GM21529 (cell line): ENCODE measurements around the gene UNK.
"Not testable (repeated sequence)": the region's sequence is repeated elsewhere in the genome, so short reads cannot be mapped to it uniquely, and the experiment has no call there.

Experiments
- ATAC-seq: cut with Tn5 transposase; IDR thresholded peaks from one replicate; pipeline ENCODE4 v1.9.1; 2021; ENCODE audit not compliant: unreplicated experiment

The UNK gene

GRCh38 chr17:75847614-75848522 is 63.3 kb downstream of the UNK start:
- ATAC-seq, result no peak

GRCh38 chr17:75848523-75849278 is 64.1 kb downstream of the UNK start:
- no peak for ATAC-seq

GRCh38 chr17:75849279-75849646 is 64.7 kb downstream of the UNK start:
- no peak for ATAC-seq

GRCh38 chr17:75849724-75850123 is 65.1 kb downstream of the UNK start:
- no peak for ATAC-seq

GRCh38 chr17:75850928-75851692 is 66.5 kb downstream of the UNK start:
- ATAC-seq, result no peak

- not testable (repeated sequence) for ATAC-seq
These were observed 67.0 kb downstream of the UNK start for GRCh38 chr17:75851693-75851991.

GRCh38 chr17:75853433-75853832 is 68.8 kb downstream of the UNK start:
- no peak for ATAC-seq

- no peak for ATAC-seq
These were observed 69.6 kb downstream of the UNK start for GRCh38 chr17:75854101-75854748.

GRCh38 chr17:75854881-75855309 is 70.3 kb downstream of the UNK start:
- no peak for ATAC-seq

- ATAC-seq, result peak; percentile 78
These were observed 70.9 kb downstream of the UNK start, which contains the start of gene WBP2 for GRCh38 chr17:75855310-75856061. TSS of gene WBP2 (minus strand) at chr17:75855335. CDS start at chr17:75855297, 38 bp downstream.

GRCh38 chr17:75856062-75856756 is 71.6 kb downstream of the UNK start:
- ATAC-seq, result no peak

GRCh38 chr17:75859358-75859757 is 74.8 kb downstream of the UNK start:
- not testable (repeated sequence) for ATAC-seq

- no peak for ATAC-seq
These were observed 77.3 kb downstream of the UNK start for GRCh38 chr17:75861927-75862317.

GRCh38 chr17:75864448-75864871 is 79.9 kb downstream of the UNK start:
- peak; percentile 89 for ATAC-seq

GRCh38 chr17:75864887-75865286 is 80.3 kb downstream of the UNK start:
- peak; percentile 26 for ATAC-seq

- ATAC-seq, result not testable (repeated sequence)
These were observed 81.0 kb downstream of the UNK start for GRCh38 chr17:75865404-75866188.

GRCh38 chr17:75868730-75869281 is 84.2 kb downstream of the UNK start:
- ATAC-seq, result not testable (repeated sequence)
